GM12878 (cell line): ENCODE measurements around the gene CDC42BPB. TPM values are rescaled to one million over a fixed set of nuclear protein-coding genes. Genes with fewer than 3 reads are reported as not detected.

ENCODE experiments used
- PKNOX1 ChIP-seq: fragments of 450-650 bp; IDR thresholded peaks from 2 replicates; pipeline ENCODE4 v1.6.1; 2016; ENCODE audit warnings: mild to moderate bottlenecking
- ZBTB11 ChIP-seq: fragments of 450-650 bp; formaldehyde crosslinking; IDR thresholded peaks from 2 replicates; pipeline ENCODE4 v1.5.0; 2022; ENCODE audit warnings: mild to moderate bottlenecking, missing genetic modification characterization
- polyA plus RNA-seq, 11 experiments: library from polyadenylated mRNA; depleted of rRNA in 4 of 11; unstranded in 6 of 11; stranded (reverse) in 5 of 11; fragments of >200 nt; fragmentation: Nextera tagmentation in 4 of 11; fragmentation: Illumina TruSeq in 1 of 11; extraction: Ambion mirVana in 4 of 11; extraction: Trizol in 1 of 11; gene quantifications; 1 replicate in 1 of 11; 2 replicates in 10 of 11; pipeline versions ENCODE4 v1.2.1 to v1.2.3, GENCODE V29; 2011 to 2016; ENCODE audit warnings: inconsistent platforms in 2 of 11, missing spikeins in 2 of 11, low read depth in 1 of 11
- total RNA-seq, 4 experiments: library from RNA; depleted of rRNA in 3 of 4; stranded (reverse); fragments of >200 nt in 3 of 4; fragmentation: Illumina TruSeq in 1 of 4; extraction: Trizol in 1 of 4; gene quantifications; 2 replicates each; pipeline versions ENCODE4 v1.2.1 to v1.2.3, GENCODE V29; 2013 to 2021
- TF ChIP-seq, protein P1 (sequence below): IDR thresholded peaks from 2 replicates; pipeline ENCODE4 v1.6.1; 2012; ENCODE audit warnings: low read depth, low read length, improper control_type of control experiment
- TF ChIP-seq, protein P2 (sequence below): fragments of 450-650 bp; formaldehyde crosslinking; IDR thresholded peaks from 2 replicates; pipeline ENCODE4 v1.4.0; 2020; ENCODE audit warnings: mild to moderate bottlenecking, moderate library complexity

The CDC42BPB gene
- total and polyA plus RNA-seq, 10 of the 15 experiments (the other 5 are each of a cell fraction or from before 2014, with no cell fraction given), result 0.42 to 22.1 (median 13.3) TPM

DNA sequence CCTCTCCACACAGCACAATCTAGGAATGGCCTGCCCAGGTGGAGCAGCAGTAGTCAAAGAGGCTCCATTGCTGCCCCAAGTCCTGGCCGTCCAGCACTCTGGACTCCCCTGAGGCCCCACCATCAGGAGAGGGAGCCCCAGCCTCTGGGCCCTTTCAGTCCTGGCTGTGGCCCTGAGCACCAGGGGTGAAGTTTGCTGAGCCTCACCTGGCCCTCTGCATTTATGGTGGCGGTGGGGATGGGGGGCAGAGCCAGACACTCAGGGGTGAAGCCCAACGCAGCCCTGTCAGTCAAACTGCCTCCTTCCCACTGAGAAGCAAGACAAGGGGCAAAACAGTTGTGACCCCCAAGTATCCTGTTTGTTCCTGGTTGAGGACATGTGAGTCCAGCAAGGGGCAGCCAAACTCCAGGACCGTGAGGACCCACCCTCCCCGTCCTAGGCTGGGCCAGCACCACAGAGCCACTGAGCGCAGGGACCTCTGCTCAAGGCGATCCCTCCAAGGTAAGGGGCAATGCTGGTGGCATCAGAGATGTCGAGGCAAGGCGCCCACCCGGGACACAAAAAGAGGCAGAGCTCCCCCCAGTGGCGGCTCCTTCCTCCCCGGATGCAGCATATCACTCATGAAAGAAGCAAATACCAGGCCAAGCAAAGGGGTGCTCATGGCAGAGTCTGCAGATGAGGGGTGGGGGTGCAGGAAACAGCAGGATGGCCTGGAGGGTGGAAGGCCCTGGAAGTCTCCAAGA lies 139.7 kb downstream of the CDC42BPB start (continued):
- TF ChIP-seq, protein P1, sequence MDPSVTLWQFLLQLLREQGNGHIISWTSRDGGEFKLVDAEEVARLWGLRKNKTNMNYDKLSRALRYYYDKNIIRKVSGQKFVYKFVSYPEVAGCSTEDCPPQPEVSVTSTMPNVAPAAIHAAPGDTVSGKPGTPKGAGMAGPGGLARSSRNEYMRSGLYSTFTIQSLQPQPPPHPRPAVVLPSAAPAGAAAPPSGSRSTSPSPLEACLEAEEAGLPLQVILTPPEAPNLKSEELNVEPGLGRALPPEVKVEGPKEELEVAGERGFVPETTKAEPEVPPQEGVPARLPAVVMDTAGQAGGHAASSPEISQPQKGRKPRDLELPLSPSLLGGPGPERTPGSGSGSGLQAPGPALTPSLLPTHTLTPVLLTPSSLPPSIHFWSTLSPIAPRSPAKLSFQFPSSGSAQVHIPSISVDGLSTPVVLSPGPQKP, result no peak
- 0 out of 2 replicates have a peak, but pooled peaks have one; percentile 39 for TF ChIP-seq PKNOX1
- TF ChIP-seq, protein P2, sequence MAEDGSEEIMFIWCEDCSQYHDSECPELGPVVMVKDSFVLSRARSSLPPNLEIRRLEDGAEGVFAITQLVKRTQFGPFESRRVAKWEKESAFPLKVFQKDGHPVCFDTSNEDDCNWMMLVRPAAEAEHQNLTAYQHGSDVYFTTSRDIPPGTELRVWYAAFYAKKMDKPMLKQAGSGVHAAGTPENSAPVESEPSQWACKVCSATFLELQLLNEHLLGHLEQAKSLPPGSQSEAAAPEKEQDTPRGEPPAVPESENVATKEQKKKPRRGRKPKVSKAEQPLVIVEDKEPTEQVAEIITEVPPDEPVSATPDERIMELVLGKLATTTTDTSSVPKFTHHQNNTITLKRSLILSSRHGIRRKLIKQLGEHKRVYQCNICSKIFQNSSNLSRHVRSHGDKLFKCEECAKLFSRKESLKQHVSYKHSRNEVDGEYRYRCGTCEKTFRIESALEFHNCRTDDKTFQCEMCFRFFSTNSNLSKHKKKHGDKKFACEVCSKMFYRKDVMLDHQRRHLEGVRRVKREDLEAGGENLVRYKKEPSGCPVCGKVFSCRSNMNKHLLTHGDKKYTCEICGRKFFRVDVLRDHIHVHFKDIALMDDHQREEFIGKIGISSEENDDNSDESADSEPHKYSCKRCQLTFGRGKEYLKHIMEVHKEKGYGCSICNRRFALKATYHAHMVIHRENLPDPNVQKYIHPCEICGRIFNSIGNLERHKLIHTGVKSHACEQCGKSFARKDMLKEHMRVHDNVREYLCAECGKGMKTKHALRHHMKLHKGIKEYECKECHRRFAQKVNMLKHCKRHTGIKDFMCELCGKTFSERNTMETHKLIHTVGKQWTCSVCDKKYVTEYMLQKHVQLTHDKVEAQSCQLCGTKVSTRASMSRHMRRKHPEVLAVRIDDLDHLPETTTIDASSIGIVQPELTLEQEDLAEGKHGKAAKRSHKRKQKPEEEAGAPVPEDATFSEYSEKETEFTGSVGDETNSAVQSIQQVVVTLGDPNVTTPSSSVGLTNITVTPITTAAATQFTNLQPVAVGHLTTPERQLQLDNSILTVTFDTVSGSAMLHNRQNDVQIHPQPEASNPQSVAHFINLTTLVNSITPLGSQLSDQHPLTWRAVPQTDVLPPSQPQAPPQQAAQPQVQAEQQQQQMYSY, result no peak
- no peak for TF ChIP-seq ZBTB11 (CRISPR knock-in tag)
